Hepatocyte (in vitro differentiated cells): ENCODE results near the gene SLC5A10. TPM values are rescaled to one million over a fixed set of nuclear protein-coding genes. Genes with fewer than 3 reads are reported as not detected.

ENCODE experiments used
- DNase-seq: peaks from one replicate; pipeline ENCODE4 v3.0.0-alpha.2; 2016; ENCODE audit warnings: low spot score
- H2AFZ ChIP-seq: fragments of 200-600 bp; sonication (generic); 2 replicates; pipeline ENCODE4 v1.6.0; 2016; ENCODE audit warnings: antibody characterized with exemption, mild to moderate bottlenecking
- H3K27ac ChIP-seq: fragments of 200-600 bp; sonication (generic); 2 replicates; pipeline ENCODE4 v1.5.1; 2016; ENCODE audit warnings: mild to moderate bottlenecking
- H3K27me3 ChIP-seq: fragments of 200-600 bp; sonication (generic); 2 replicates; pipeline ENCODE4 v1.6.1; 2016
- H3K36me3 ChIP-seq: fragments of 200-600 bp; sonication (generic); replicated peaks from 2 replicates; pipeline ENCODE4 v1.5.1; 2016; ENCODE audit warnings: low read depth; ENCODE audit not compliant: insufficient read depth
- H3K4me1 ChIP-seq: fragments of 200-600 bp; sonication (generic); 2 replicates; pipeline ENCODE4 v1.5.1; 2016; ENCODE audit warnings: mild to moderate bottlenecking, moderate library complexity; ENCODE audit not compliant: insufficient read depth
- H3K4me2 ChIP-seq: fragments of 200-600 bp; sonication (generic); 2 replicates; pipeline ENCODE4 v1.6.0; 2016
- H3K4me3 ChIP-seq: fragments of 200-600 bp; sonication (generic); 2 replicates; pipeline ENCODE4 v1.5.1; 2016; ENCODE audit warnings: mild to moderate bottlenecking
- H3K79me2 ChIP-seq: fragments of 200-600 bp; sonication (generic); 2 replicates; pipeline ENCODE4 v1.6.0; 2017; ENCODE audit warnings: mild to moderate bottlenecking
- H3K9me2 ChIP-seq: fragments of 200-600 bp; sonication (generic); replicated peaks from 2 replicates; pipeline ENCODE4 v1.6.0; 2017; ENCODE audit warnings: mild to moderate bottlenecking; ENCODE audit not compliant: insufficient read depth
- H3K9me3 ChIP-seq: fragments of 200-600 bp; sonication (generic); 2 replicates; pipeline ENCODE4 v1.5.1; 2016; ENCODE audit warnings: low read depth, mild to moderate bottlenecking
- H4K20me1 ChIP-seq: fragments of 200-600 bp; sonication (generic); 2 replicates; pipeline ENCODE4 v1.6.0; 2016; ENCODE audit warnings: mild to moderate bottlenecking; ENCODE audit not compliant: insufficient read depth, poor library complexity, severe bottlenecking
- EZH2 ChIP-seq: fragments of 200-600 bp; sonication (generic); IDR thresholded peaks from 2 replicates; pipeline ENCODE4 v1.6.1; 2016; ENCODE audit warnings: antibody characterized with exemption, mild to moderate bottlenecking, borderline replicate concordance
- EZH2phosphoT487 ChIP-seq: fragments of 200-600 bp; sonication (generic); IDR thresholded peaks from one replicate; pipeline ENCODE4 v1.6.1; 2018; ENCODE audit warnings: antibody characterized with exemption, mild to moderate bottlenecking, low read depth, moderate library complexity; ENCODE audit not compliant: unreplicated experiment, severe bottlenecking
- WGBS: methylation state at CpG from one replicate; pipeline ENCODE4 v1.1.6; 2016; ENCODE audit warnings: low lambda C conversion rate; ENCODE audit errors: missing lambda C conversion rate; 5-methylcytosine and 5-hydroxymethylcytosine counted together
- polyA plus RNA-seq: library from polyadenylated mRNA; unstranded; fragments of >200 nt; fragmentation: Nextera tagmentation; extraction: Ambion mirVana; gene quantifications from 2 replicates; pipeline ENCODE4 v1.2.1, GENCODE V29; 2016
- total RNA-seq: library from RNA; depleted of rRNA; stranded (reverse); fragments of >200 nt; gene quantifications from 2 replicates; pipeline ENCODE4 v1.2.3, GENCODE V29; 2014
- TF ChIP-seq, protein P1 (sequence below): fragments of 200-600 bp; sonication (generic); IDR thresholded peaks from 2 replicates; pipeline ENCODE4 v1.5.1; 2016; ENCODE audit warnings: antibody characterized with exemption, mild to moderate bottlenecking; ENCODE audit not compliant: poor library complexity

SLC5A10 gene
- total and polyA plus RNA-seq, 2 experiments from 2014 or later: 0.22 TPM; not detected in 1

DNA sequence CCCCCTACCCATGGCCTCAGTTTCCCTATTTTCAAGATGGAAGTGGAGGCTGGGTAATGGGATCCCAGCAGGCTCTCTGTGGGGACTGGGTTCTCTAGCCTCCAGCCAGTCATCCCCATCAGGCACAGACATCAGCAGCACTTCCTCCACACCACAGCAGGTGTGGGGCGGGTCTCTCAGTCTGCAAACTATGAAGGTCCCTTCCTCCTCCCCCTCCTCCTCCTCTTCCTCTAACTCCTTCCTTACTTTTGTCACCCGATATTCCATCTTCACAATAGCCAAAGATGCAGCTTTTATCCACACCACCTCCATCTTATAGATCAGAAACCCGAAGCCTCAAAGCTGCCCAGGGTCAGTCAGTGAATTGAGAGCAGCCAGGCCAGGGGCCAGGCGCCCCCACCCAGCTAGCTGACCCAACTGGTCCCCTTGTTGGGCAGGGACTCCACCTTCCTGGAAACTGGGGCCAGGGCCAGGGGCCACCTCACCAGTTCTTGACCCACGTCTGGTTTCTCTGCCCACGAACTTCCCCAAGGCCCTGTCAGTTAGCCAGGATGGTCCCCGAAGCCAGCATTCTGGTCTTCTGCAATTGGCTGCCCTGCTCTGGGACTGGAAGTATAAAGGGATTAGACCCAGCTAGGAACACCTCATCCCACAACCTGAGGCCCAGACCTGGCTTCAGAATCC, 50.1 kb downstream of the SLC5A10 start:
- Histone ChIP-seq H3K9me2 (no peaks in the 10 kb centered on the region), H3K4me2 (peak overlapping the region; percentile 97), H3K27ac (peak overlapping the region; percentile 86), H3K36me3 (no peaks in the 10 kb centered on the region), H3K4me1 (peaks cover 35% of the 10 kb centered on the region), H3K9me3 (no peaks in the 10 kb centered on the region), H2AFZ (no peak overlapping the region), H3K27me3 (no peaks in the 10 kb centered on the region), H3K4me3 (no peak overlapping the region), H4K20me1 (peaks cover 25% of the 10 kb centered on the region), H3K79me2 (peaks cover 60% of the 10 kb centered on the region)
- 90% methylated on average over 7 of the region's 7 CpGs for WGBS
- DNase-seq: no peak
- TF ChIP-seq EZH2 (no peak), EZH2phosphoT487 (no peak)
- TF ChIP-seq, protein P1, sequence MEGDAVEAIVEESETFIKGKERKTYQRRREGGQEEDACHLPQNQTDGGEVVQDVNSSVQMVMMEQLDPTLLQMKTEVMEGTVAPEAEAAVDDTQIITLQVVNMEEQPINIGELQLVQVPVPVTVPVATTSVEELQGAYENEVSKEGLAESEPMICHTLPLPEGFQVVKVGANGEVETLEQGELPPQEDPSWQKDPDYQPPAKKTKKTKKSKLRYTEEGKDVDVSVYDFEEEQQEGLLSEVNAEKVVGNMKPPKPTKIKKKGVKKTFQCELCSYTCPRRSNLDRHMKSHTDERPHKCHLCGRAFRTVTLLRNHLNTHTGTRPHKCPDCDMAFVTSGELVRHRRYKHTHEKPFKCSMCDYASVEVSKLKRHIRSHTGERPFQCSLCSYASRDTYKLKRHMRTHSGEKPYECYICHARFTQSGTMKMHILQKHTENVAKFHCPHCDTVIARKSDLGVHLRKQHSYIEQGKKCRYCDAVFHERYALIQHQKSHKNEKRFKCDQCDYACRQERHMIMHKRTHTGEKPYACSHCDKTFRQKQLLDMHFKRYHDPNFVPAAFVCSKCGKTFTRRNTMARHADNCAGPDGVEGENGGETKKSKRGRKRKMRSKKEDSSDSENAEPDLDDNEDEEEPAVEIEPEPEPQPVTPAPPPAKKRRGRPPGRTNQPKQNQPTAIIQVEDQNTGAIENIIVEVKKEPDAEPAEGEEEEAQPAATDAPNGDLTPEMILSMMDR: no peak

DNA sequence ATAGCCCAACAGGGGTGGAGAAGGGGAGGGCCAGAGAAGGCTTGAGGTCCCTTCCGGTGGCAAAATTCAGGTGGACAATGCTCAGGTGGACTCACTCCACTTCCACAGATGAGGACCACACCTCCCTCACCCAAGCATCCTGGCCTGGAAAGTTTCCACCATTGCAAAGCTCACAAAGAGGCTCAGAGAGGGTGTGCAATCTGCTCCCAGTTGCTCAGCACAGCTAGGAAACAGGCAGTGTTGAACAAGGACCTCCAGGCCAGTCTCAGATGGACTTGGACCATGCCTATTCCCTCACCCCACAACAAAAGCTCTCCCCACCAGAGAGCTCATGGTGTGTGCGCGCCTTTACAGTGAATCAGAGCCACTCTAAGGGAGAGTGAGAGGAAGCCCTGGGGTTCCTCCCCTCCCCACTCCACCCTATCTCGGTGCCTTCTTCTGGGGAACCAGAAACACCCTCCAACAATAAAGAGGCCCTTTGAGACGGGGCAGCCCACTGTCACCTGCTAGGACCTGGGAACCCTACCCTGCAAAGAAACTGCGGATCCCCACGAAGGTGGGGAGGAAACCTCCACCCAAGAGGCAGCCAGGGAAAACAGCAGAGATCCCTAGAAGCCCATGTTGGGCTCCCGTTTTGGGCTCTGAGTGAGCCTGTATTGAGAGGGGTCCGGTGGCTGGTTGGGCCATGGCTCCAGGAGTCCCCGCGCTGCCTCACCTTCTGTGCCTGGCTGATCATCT, 51.0 kb downstream of the SLC5A10 start:
- TF ChIP-seq EZH2: no peak
- TF ChIP-seq EZH2phosphoT487: no peak
- TF ChIP-seq, protein P1: no peak
- H3K9me3 ChIP-seq: no peaks in the 10 kb centered on the region
- WGBS: 79% methylated on average over 11 of the region's 11 CpGs
- H2AFZ ChIP-seq: no peak overlapping the region
- H4K20me1 ChIP-seq: peaks cover 23% of the 10 kb centered on the region
- H3K4me1 ChIP-seq: peaks cover 35% of the 10 kb centered on the region
- no peaks in the 10 kb centered on the region for H3K36me3 ChIP-seq
- H3K9me2 ChIP-seq: no peaks in the 10 kb centered on the region
- peaks cover 50% of the 10 kb centered on the region for H3K79me2 ChIP-seq
- peak overlapping the region; percentile 97 for H3K4me2 ChIP-seq
- peak overlapping the region; percentile 94 for H3K4me3 ChIP-seq
- no peaks in the 10 kb centered on the region for H3K27me3 ChIP-seq
- DNase-seq: no peak
- peak overlapping the region; percentile 98 for H3K27ac ChIP-seq

DNA sequence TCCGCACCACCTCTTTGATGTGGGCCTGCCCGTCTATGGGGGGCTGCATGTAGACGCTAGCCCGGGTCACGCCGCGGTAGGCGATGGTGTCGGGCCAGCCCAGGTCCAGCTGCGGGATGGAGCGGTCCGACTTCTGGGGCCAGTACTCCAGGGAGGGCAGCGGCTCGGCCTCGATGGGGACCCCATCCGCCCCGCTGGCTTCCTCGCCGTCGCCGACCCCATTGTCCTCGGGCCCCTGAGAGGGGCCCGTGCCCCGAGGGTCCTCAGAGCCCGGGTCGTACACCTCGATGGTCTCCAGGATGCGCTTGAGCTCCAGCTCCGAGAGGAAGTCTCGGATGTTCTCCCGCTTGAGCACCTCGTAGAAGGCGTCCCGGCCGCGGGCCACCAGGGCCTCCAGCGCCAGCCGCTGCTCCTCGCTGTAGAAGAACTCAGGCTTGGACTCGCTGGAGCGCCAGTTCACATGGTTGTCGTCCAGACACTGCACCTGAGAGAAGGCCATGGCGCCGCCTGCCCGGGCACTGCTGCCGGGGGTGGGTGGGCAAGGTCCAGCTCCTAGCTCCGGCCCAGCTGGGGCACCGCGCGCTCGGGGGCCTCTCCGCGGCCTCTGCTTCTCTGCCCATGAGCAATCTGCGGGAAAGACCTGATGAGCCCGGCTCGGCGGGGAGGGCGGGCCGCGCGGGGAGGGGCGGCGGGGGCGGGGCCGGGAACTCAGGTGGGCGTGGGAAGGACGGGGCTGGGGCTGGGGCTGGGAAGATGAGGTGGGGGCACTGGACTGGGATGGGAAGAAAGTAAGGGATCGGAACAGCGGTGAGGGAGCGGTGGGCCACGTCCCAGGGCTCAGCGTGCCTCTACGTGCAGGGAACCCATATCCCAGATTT, 51.8 kb downstream of the SLC5A10 start:
- H3K9me2 ChIP-seq: no peaks in the 10 kb centered on the region
- TF ChIP-seq, protein P1: no peak
- TF ChIP-seq EZH2phosphoT487 (no peak), EZH2 (no peak)
- peak overlapping the region; percentile 97 for H3K4me2 ChIP-seq
- H4K20me1 ChIP-seq: peaks cover 23% of the 10 kb centered on the region
- peaks cover 42% of the 10 kb centered on the region for H3K79me2 ChIP-seq
- peaks cover 35% of the 10 kb centered on the region for H3K4me1 ChIP-seq
- no peaks in the 10 kb centered on the region for H3K9me3 ChIP-seq
- 32% methylated on average over 51 of the region's 73 CpGs for WGBS
- no peaks in the 10 kb centered on the region for H3K36me3 ChIP-seq
- H3K27ac ChIP-seq: peak overlapping the region; percentile 98
- peak; percentile 81 for DNase-seq
- H3K4me3 ChIP-seq: peak overlapping the region; percentile 94
- H3K27me3 ChIP-seq: no peaks in the 10 kb centered on the region
- H2AFZ ChIP-seq: peak overlapping the region; percentile 20
